ENCODE data around the gene BMP3. TPM values are rescaled to one million over a fixed set of nuclear protein-coding genes. Genes with fewer than 3 reads are reported as not detected.

Gene BMP3
- total RNA-seq, 1 experiment from 2014 or later: 1.8 TPM

GRCh38 chr4:81060587-81061343 lies 30.3 kb downstream of the BMP3 start:
- H3K36me3 ChIP-seq (ENCODE audit: low read depth, low read length): no peaks in the 10 kb centered on the region
- ATAC-seq (no peak), DNase-seq (no peak)
- no TSS peak for BruUV-seq (replicated peaks)
- no peak overlapping the region for H3K27ac ChIP-seq (ENCODE audit: low read length)
- H4K20me1 ChIP-seq (ENCODE audit: low read length): no peaks in the 10 kb centered on the region
- no peaks in the 10 kb centered on the region for H3K9me3 ChIP-seq (ENCODE audit: low read length)
- H3K9ac ChIP-seq (ENCODE audit: low read length): no peak overlapping the region
- no peaks in the 10 kb centered on the region for H3K9me2 ChIP-seq (replicated peaks; ENCODE audit: low read length)
- ChIA-PET CTCF (no interaction called here), POLR2A (ENCODE audit: unreplicated experiment) (no interaction called here)
- no peaks in the 10 kb centered on the region for H3K4me1 ChIP-seq (ENCODE audit: insufficient read depth, low read length)
- no peaks in the 10 kb centered on the region for H3K27me3 ChIP-seq (ENCODE audit: low read length)
- H3K79me2 ChIP-seq (ENCODE audit: low read length): no peaks in the 10 kb centered on the region
- TF ChIP-seq EZH2phosphoT487 (IDR thresholded peaks at IDR 0.05; ENCODE audit: borderline replicate concordance, low read length) (no peak), EZH2 (IDR thresholded peaks at IDR 0.05; ENCODE audit: low read length, unreplicated experiment) (no peak), CTCF (conservative IDR thresholded peaks at IDR 0.05; ENCODE audit: low read depth, low read length) (no peak)
- no peak overlapping the region for H3K4me2 ChIP-seq (ENCODE audit: low read length)
- intact Hi-C loops (cut with micrococcal nuclease): no loop called here
- H3F3A ChIP-seq (ENCODE audit: low read length, unreplicated experiment): no peaks in the 10 kb centered on the region
- no peak overlapping the region for H3K4me3 ChIP-seq (ENCODE audit: low read length)
- no peak overlapping the region for H2AFZ ChIP-seq (ENCODE audit: low read length)

GRCh38 chr4:81061344-81061730 lies 30.8 kb downstream of the BMP3 start:
- no peak for ATAC-seq
- H3K9ac ChIP-seq (ENCODE audit: low read length): no peak overlapping the region

GRCh38 chr4:81062001-81062400 lies 31.5 kb downstream of the BMP3 start:
- CTCF ChIA-PET: no interaction called here
- intact Hi-C loops (cut with micrococcal nuclease): no loop called here
- POLR2A ChIA-PET (ENCODE audit: unreplicated experiment): no interaction called here

More at GRCh38 chr4:81061344-81061730, 30.8 kb downstream of the BMP3 start:
- Histone ChIP-seq H4K20me1 (ENCODE audit: low read length) (no peaks in the 10 kb centered on the region), H3K27ac (ENCODE audit: low read length) (no peak overlapping the region), H3K4me2 (ENCODE audit: low read length) (no peak overlapping the region), H3F3A (ENCODE audit: low read length, unreplicated experiment) (no peaks in the 10 kb centered on the region), H3K9me2 (replicated peaks; ENCODE audit: low read length) (no peaks in the 10 kb centered on the region), H3K27me3 (ENCODE audit: low read length) (no peaks in the 10 kb centered on the region), H3K4me3 (ENCODE audit: low read length) (no peak overlapping the region), H3K4me1 (ENCODE audit: insufficient read depth, low read length) (no peaks in the 10 kb centered on the region), H3K79me2 (ENCODE audit: low read length) (no peaks in the 10 kb centered on the region), H2AFZ (ENCODE audit: low read length) (no peak overlapping the region), H3K36me3 (ENCODE audit: low read depth, low read length) (no peaks in the 10 kb centered on the region), H3K9me3 (ENCODE audit: low read length) (no peaks in the 10 kb centered on the region)
- CTCF ChIA-PET: no interaction called here
- no peak for DNase-seq
- POLR2A ChIA-PET (ENCODE audit: unreplicated experiment): no interaction called here
- no peak for TF ChIP-seq EZH2 (IDR thresholded peaks at IDR 0.05; ENCODE audit: low read length, unreplicated experiment)
- intact Hi-C loops (cut with micrococcal nuclease): no loop called here
- BruUV-seq (replicated peaks): no TSS peak

More at GRCh38 chr4:81062001-81062400, 31.5 kb downstream of the BMP3 start:
- no peak overlapping the region for H3K4me2 ChIP-seq (ENCODE audit: low read length)
- no peaks in the 10 kb centered on the region for H3K36me3 ChIP-seq (ENCODE audit: low read depth, low read length)
- DNase-seq (no peak), ATAC-seq (no peak)
- H3K27ac ChIP-seq (ENCODE audit: low read length): no peak overlapping the region
- no peak overlapping the region for H3K4me3 ChIP-seq (ENCODE audit: low read length)
- no peaks in the 10 kb centered on the region for H3F3A ChIP-seq (ENCODE audit: low read length, unreplicated experiment)
- H3K27me3 ChIP-seq (ENCODE audit: low read length): no peaks in the 10 kb centered on the region
- no peaks in the 10 kb centered on the region for H3K9me2 ChIP-seq (replicated peaks; ENCODE audit: low read length)
- H2AFZ ChIP-seq (ENCODE audit: low read length): no peak overlapping the region
- H3K79me2 ChIP-seq (ENCODE audit: low read length): no peaks in the 10 kb centered on the region
- no peaks in the 10 kb centered on the region for H3K9me3 ChIP-seq (ENCODE audit: low read length)
- H3K9ac ChIP-seq (ENCODE audit: low read length): no peak overlapping the region
- BruUV-seq (replicated peaks): no TSS peak
- H4K20me1 ChIP-seq (ENCODE audit: low read length): no peaks in the 10 kb centered on the region
- no peaks in the 10 kb centered on the region for H3K4me1 ChIP-seq (ENCODE audit: insufficient read depth, low read length)
- TF ChIP-seq EZH2 (IDR thresholded peaks at IDR 0.05; ENCODE audit: low read length, unreplicated experiment): no peak
- no peak for TF ChIP-seq EZH2phosphoT487 (IDR thresholded peaks at IDR 0.05; ENCODE audit: borderline replicate concordance, low read length)
- no peak for TF ChIP-seq CTCF (conservative IDR thresholded peaks at IDR 0.05; ENCODE audit: low read depth, low read length)
